GM10266 (cell line): ENCODE data around the gene ZNF835.
"Not testable (repeated sequence)": the region's sequence is repeated elsewhere in the genome, so short reads cannot be mapped to it uniquely, and the experiment has no call there.

Source experiments
- DNase-seq: peaks from one replicate; pipeline ENCODE4 v3.0.0; 2012; ENCODE audit errors: extremely low spot score
- CTCF ChIP-seq: IDR thresholded peaks from 2 replicates; pipeline ENCODE4 v1.5.1; 2012; ENCODE audit warnings: mild to moderate bottlenecking, low read depth; ENCODE audit not compliant: control insufficient read depth, insufficient read depth; ENCODE audit errors: missing control alignments

ZNF835 gene

DNA sequence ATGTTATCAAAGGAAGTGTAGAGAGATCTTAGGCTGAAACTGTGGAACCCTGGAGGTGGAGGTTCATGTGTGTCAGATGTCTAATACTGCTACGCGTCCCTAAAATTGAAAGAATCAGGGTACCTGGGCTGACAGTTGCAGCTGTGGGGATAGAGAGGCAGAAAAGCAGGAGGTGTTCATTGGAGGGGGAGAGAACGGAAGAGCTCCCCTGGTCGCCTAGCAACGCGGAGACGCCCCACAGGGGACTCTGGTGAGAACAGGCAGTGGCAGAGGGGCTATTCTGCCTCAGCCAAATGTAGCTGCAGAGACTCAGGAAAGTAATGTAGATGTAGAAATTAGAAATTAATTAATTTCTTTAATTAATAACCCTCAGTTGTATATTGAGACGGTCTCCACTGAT is 10.1 kb upstream of the ZNF835 start:
- no peak for TF ChIP-seq CTCF
- DNase-seq, result no peak

- DNase-seq, result no peak
- TF ChIP-seq CTCF, result no peak
These were observed 6.6 kb upstream of the ZNF835 start for GRCh38 chr19:56678205-56678604.

DNA sequence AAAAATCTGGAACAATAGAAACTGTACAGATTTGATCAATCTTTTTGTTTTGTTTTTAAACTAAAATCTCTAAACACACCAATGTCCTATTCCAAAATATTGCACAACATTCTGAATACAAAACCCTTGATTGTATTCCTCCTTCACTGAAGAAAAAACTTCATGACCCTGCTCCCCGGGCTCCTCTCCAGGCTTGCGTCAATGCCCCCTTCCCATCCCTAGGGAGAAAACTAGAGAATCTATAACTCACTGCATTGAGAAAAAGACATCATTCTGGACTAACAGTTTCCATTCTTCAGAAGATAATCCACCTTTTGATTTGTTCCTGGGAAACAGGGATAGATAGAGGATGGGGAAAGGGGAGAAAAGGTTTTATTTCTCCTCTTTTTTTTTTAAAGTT is 1.1 kb upstream of the ZNF835 start:
- DNase-seq, result not testable (repeated sequence)

- TF ChIP-seq CTCF, result no peak
- DNase-seq, result no peak
These were observed 470 bp downstream of the ZNF835 start for GRCh38 chr19:56670961-56671612.

GRCh38 chr19:56670401-56670960 is 1.1 kb downstream of the ZNF835 start:
- no peak for DNase-seq
- TF ChIP-seq CTCF, result no peak

DNA sequence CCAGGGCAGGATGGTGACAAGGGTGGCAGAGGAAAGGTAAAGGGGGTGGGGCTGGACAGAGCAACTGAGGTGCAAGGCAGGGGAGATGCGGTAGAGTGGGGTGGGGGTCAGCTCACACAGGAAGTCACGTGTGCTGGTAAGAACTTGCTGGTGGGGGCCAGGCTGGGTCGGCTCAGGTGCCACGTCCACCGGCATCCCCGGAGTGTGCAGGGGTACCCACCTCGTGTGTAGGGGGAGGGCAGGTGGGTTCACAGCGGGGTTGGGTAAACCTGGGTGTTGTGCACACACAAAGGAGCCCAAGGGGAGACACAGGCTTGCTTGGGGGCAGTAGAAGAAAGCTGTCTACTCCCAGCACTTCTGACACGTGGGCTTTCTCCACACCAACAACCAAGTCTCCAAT is 2.9 kb downstream of the ZNF835 start:
- no peak for DNase-seq
- TF ChIP-seq CTCF, result no peak

DNA sequence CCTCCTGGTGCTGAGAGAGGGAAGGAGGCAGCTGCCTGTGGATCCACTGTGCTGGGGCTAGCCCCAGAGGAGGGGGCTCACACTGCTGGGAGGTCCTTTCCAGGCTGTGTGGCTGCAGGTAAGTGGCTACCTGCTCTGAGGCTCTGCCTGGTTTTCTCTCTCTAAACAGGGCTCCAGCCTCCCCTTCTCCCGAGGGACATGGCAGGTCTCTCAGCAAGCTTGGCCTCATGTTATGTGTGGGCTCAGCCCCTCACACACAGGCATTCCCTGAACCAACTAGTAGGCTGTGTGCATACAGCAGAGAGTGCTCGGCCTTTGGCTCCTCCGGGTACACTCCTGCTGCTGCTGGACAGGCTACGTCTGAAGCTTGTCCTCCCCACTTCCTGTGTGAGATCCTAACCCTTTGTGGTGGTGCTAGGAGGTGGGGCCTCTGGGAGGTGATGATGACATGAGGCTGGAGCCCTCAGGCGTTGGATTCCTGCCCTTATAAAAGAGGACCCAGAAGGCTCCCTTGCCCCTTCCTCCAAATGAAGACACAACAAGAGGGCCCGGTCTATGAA is 4.2 kb downstream of the ZNF835 start:
- no peak for TF ChIP-seq CTCF
- no peak for DNase-seq
